ENCODE measurements around the gene NCAM1. TPM values are rescaled to one million over a fixed set of nuclear protein-coding genes. Genes with fewer than 3 reads are reported as not detected.

Gene NCAM1
- total and polyA plus RNA-seq, 9 of the 15 experiments (the other 6 are each of a cell fraction or from before 2014, with no cell fraction given) = 0.09 to 0.23 TPM; not detected in 7

GRCh38 chr11:112931703-112932102 lies 29.5 kb upstream of the NCAM1 start:
- in situ Hi-C loops (cut with MboI) = no loop called here
- H3K4me2 ChIP-seq (ENCODE audit: insufficient read depth, low read length) = no peak overlapping the region
- H2AFZ ChIP-seq (ENCODE audit: low read depth, low read length) = no peak overlapping the region
- no peaks in the 10 kb centered on the region for H3K9me3 ChIP-seq (replicated peaks; ENCODE audit: control insufficient read depth, insufficient read depth, low read depth, low read length)
- H3K36me3 ChIP-seq (ENCODE audit: control insufficient read depth, insufficient read depth, low read length) = no peaks in the 10 kb centered on the region
- H3K4me3 ChIP-seq = no peak overlapping the region
- BruUV-seq (replicated peaks) = no TSS peak
- no peaks in the 10 kb centered on the region for H4K20me1 ChIP-seq (replicated peaks; ENCODE audit: control insufficient read depth, insufficient read depth, low read length)
- intact Hi-C loops (cut with micrococcal nuclease) = no loop called here
- H3K9me1 ChIP-seq (ENCODE audit: control insufficient read depth, insufficient read depth, low read length) = no peaks in the 10 kb centered on the region
- no peaks in the 10 kb centered on the region for H3K4me1 ChIP-seq (replicated peaks in 1 of 2; ENCODE audit: control insufficient read depth in 2 of 2, insufficient read depth in 2 of 2, low read length in 2 of 2)
- no peaks in the 10 kb centered on the region for H3K79me2 ChIP-seq (ENCODE audit: control insufficient read depth, insufficient read depth, low read length)
- DNase-seq (ENCODE audit: extremely low read depth in 1 of 4, low spot score in 3 of 4) = no peak
- H3K9ac ChIP-seq (ENCODE audit: insufficient read depth in 1 of 2, low read depth in 2 of 2, low read length in 2 of 2) = no peak overlapping the region
- H3K27ac ChIP-seq (ENCODE audit: extremely low read depth, low read depth, low read length) = no peak overlapping the region
- FAIRE-seq = no peak
- WGBS (ENCODE audit: insufficient coverage, low coverage, missing lambda C conversion rate) = 0% methylated on average over 4 of the region's 4 CpGs
- CTCF ChIA-PET (ENCODE audit: low intra/inter-chr PET ratio) = no interaction called here
- ATAC-seq = no peak
- H3K27me3 ChIP-seq (ENCODE audit: control insufficient read depth in 2 of 2, insufficient read depth in 2 of 2, low read length in 2 of 2) = peaks cover 0 to 4% of the 10 kb centered on the region in 2 experiments; a peak in 2 of 5 replicates
- POLR2A ChIA-PET = no interaction called here
- TF ChIP-seq MCM5 (IDR thresholded peaks at IDR 0.05; ENCODE audit: low read depth) (no peak), NCOA1 (IDR thresholded peaks at IDR 0.05; ENCODE audit: low read depth) (no peak), ELF1 (tag; IDR thresholded peaks at IDR 0.05) (no peak), ZNF384 (IDR thresholded peaks at IDR 0.05; ENCODE audit: low read depth, low read length) (no peak), HINFP (tag; conservative IDR thresholded peaks at IDR 0.05; ENCODE audit: low read depth) (no peak), YBX1 (IDR thresholded peaks at IDR 0.05) (no peak), IFI16 (CRISPR knock-in tag; IDR thresholded peaks at IDR 0.05) (no peak), PHF21A (IDR thresholded peaks at IDR 0.05; ENCODE audit: borderline replicate concordance, low read depth) (no peak), GABPA (tag; conservative IDR thresholded peaks at IDR 0.05; ENCODE audit: low read depth) (no peak), ESRRB (CRISPR knock-in tag; IDR thresholded peaks at IDR 0.05; ENCODE audit: borderline replicate concordance) (no peak), ZBTB12 (CRISPR knock-in tag; IDR thresholded peaks at IDR 0.05) (no peak), ZNF174 (CRISPR knock-in tag; IDR thresholded peaks at IDR 0.05) (no peak)

Measured in K562 (cell line).